Thymus (tissue), 11 donors: ENCODE data around the gene SLC35A2. TPM values are rescaled to one million over a fixed set of nuclear protein-coding genes. Genes with fewer than 3 reads are reported as not detected.

Experiments used
- DNase-seq, 9 donors: peaks; one replicate each; pipeline ENCODE4 v3.0.0-alpha.2; 2013; ENCODE audit warnings: low spot score in 9 of 9, low read depth in 6 of 9, missing footprints in 1 of 9
- H3K27ac ChIP-seq, 2 donors: one replicate each; pipeline ENCODE4 v1.5.1; 2013; ENCODE audit warnings: control low read depth in 1 of 2, low read depth in 1 of 2, low read length in 1 of 2, mild to moderate bottlenecking in 1 of 2, moderate library complexity in 1 of 2
- H3K27me3 ChIP-seq, 2 donors: one replicate each; pipeline ENCODE4 v1.5.1; 2013; ENCODE audit warnings: low read length in 1 of 2; ENCODE audit not compliant: control insufficient read depth in 2 of 2, insufficient read depth in 1 of 2
- H3K36me3 ChIP-seq, 2 donors: one replicate each; pipeline ENCODE4 v1.5.1; 2013; ENCODE audit warnings: low read length in 1 of 2, mild to moderate bottlenecking in 1 of 2, moderate library complexity in 1 of 2; ENCODE audit not compliant: control insufficient read depth in 2 of 2, insufficient read depth in 2 of 2
- H3K4me1 ChIP-seq, 2 donors: one replicate each; pipeline ENCODE4 v1.5.1; 2013; ENCODE audit warnings: low read length in 2 of 2; ENCODE audit not compliant: control insufficient read depth in 2 of 2, insufficient read depth in 2 of 2
- H3K4me3 ChIP-seq, 2 donors: one replicate each; pipeline ENCODE4 v1.5.1; 2013; ENCODE audit warnings: low read length in 2 of 2, control low read depth in 1 of 2, mild to moderate bottlenecking in 1 of 2
- H3K9me3 ChIP-seq, 2 donors: one replicate each; pipeline ENCODE4 v1.5.1; 2013; ENCODE audit warnings: low read length in 1 of 2, mild to moderate bottlenecking in 1 of 2; ENCODE audit not compliant: control insufficient read depth in 2 of 2, insufficient read depth in 1 of 2
- WGBS: extraction: QIAGEN DNeasy Blood & Tissue Kit; methylation state at CpG from one replicate; pipeline ENCODE4 v1.1.7; 2013; 5-methylcytosine and 5-hydroxymethylcytosine counted together
- polyA plus RNA-seq: library from polyadenylated mRNA; stranded (reverse); fragments of 200-250 nt; gene quantifications from one replicate; pipeline ENCODE4 v1.2.3, GENCODE V29; 2013
- total RNA-seq: library from RNA; stranded (reverse); fragments of 120-200 nt; gene quantifications from one replicate; pipeline ENCODE4 v1.2.4, GENCODE V29; 2013
- donor health status: healthy.

Gene SLC35A2
- total and polyA plus RNA-seq, 2 donors = 8.4 to 13.3 TPM

- 2% methylated on average over 15 of the region's 15 CpGs for WGBS
- H3K27ac ChIP-seq = peak overlapping the region; percentile 89 to 96
- H3K4me3 ChIP-seq = peak overlapping the region; percentile 76 to 85
Measured at GRCh38 chrX:48919360-48919841, 8.0 kb upstream of the SLC35A2 start.

GRCh38 chrX:48918643-48919340 lies 7.3 kb upstream of the SLC35A2 start, which contains the start of gene PIM2:
Gene PIM2, minus strand, starts transcription at chrX:48919024. Its CDS starts 190 bp downstream, at chrX:48918834.
- no peaks in the 10 kb centered on the region for H3K27me3 ChIP-seq
- H3K4me3 ChIP-seq = peak within 1 kb of the TSS; percentile 76 to 85
- H3K9me3 ChIP-seq = peaks cover 0 to 10% of the 10 kb centered on the region in 2 donors
- peak within 1 kb of the TSS; percentile 91 to 96 for H3K27ac ChIP-seq
- peak; percentile 76 to 96 (median 87) for DNase-seq
- H3K36me3 ChIP-seq = peaks cover 36 to 39% of the 10 kb centered on the region in 2 donors
- under 1% methylated on average over 55 of the region's 55 CpGs for WGBS
- peaks cover 17 to 54% of the 10 kb centered on the region in 2 donors for H3K4me1 ChIP-seq

More at GRCh38 chrX:48919360-48919841, 8.0 kb upstream of the SLC35A2 start:
- H3K36me3 ChIP-seq = peaks cover 37 to 39% of the 10 kb centered on the region in 2 donors
- DNase-seq = no peak
- H3K9me3 ChIP-seq = peaks cover 0 to 10% of the 10 kb centered on the region in 2 donors
- peaks cover 17 to 51% of the 10 kb centered on the region in 2 donors for H3K4me1 ChIP-seq
- no peaks in the 10 kb centered on the region for H3K27me3 ChIP-seq

- peaks cover 17 to 54% of the 10 kb centered on the region in 2 donors for H3K4me1 ChIP-seq
- 1% methylated on average over 23 of the region's 23 CpGs for WGBS
- peaks cover 34 to 39% of the 10 kb centered on the region in 2 donors for H3K36me3 ChIP-seq
- H3K4me3 ChIP-seq = peak overlapping the region; percentile 76 to 85
- peaks cover 0 to 10% of the 10 kb centered on the region in 2 donors for H3K9me3 ChIP-seq
- H3K27me3 ChIP-seq = no peaks in the 10 kb centered on the region
- DNase-seq = no peak
- H3K27ac ChIP-seq = peak overlapping the region; percentile 86 to 91
Measured at GRCh38 chrX:48918301-48918642, 6.8 kb upstream of the SLC35A2 start.

GRCh38 chrX:48917139-48918001 lies 5.9 kb upstream of the SLC35A2 start:
- Histone ChIP-seq H3K4me1 (peaks cover 17 to 55% of the 10 kb centered on the region in 2 donors), H3K4me3 (peak overlapping the region; percentile 76 to 85), H3K27me3 (no peaks in the 10 kb centered on the region), H3K9me3 (peaks cover 0 to 10% of the 10 kb centered on the region in 2 donors), H3K27ac (peak overlapping the region; percentile 86 to 91), H3K36me3 (peaks cover 29 to 33% of the 10 kb centered on the region in 2 donors)
- WGBS = 17% methylated on average over 27 of the region's 27 CpGs
- peak in 8 of 9 donors; percentile 70 to 93 (median 80) for DNase-seq

- H3K4me3 ChIP-seq = no peak overlapping the region
Measured at GRCh38 chrX:48914593-48915493, 3.4 kb upstream of the SLC35A2 start.

GRCh38 chrX:48913605-48914366 lies 2.3 kb upstream of the SLC35A2 start:
- Histone ChIP-seq H3K27me3 (no peaks in the 10 kb centered on the region), H3K36me3 (peaks cover 20 to 30% of the 10 kb centered on the region in 2 donors), H3K27ac (no peak overlapping the region), H3K9me3 (peaks cover 0 to 5% of the 10 kb centered on the region in 2 donors), H3K4me3 (no peak overlapping the region), H3K4me1 (peaks cover 10 to 36% of the 10 kb centered on the region in 2 donors)
- 98% methylated on average over 5 of the region's 5 CpGs for WGBS
- DNase-seq = no peak

More at GRCh38 chrX:48914593-48915493, 3.4 kb upstream of the SLC35A2 start:
- DNase-seq = no peak
- Histone ChIP-seq H3K36me3 (peaks cover 20 to 30% of the 10 kb centered on the region in 2 donors), H3K4me1 (peaks cover 12 to 43% of the 10 kb centered on the region in 2 donors), H3K9me3 (peaks cover 0 to 10% of the 10 kb centered on the region in 2 donors), H3K27me3 (no peaks in the 10 kb centered on the region), H3K27ac (no peak overlapping the region)
- WGBS = 95% methylated on average over 13 of the region's 13 CpGs

GRCh38 chrX:48910926-48911411 lies 477 bp downstream of the SLC35A2 start:
- H3K27ac ChIP-seq = peak overlapping the region; percentile 77 to 89
- peaks cover 20 to 36% of the 10 kb centered on the region in 2 donors for H3K36me3 ChIP-seq
- WGBS = under 1% methylated on average over 12 of the region's 12 CpGs

More at GRCh38 chrX:48910926-48911411, 477 bp downstream of the SLC35A2 start:
- Histone ChIP-seq H3K4me1 (peaks cover 7 to 21% of the 10 kb centered on the region in 2 donors), H3K9me3 (no peaks in the 10 kb centered on the region), H3K4me3 (peak overlapping the region; percentile 72 to 78), H3K27me3 (no peaks in the 10 kb centered on the region)
- no peak for DNase-seq
